ENCODE measurements around the gene SEC14L3.

- TF ChIP-seq POLR2A (IDR thresholded peaks at IDR 0.05): no peak
- TF ChIP-seq CTCF (IDR thresholded peaks at IDR 0.05): no peak
Observed at GRCh38 chr22:30474683-30475424, 3.0 kb upstream of the SEC14L3 start.
